GM23248 (cell line): ENCODE results near the gene NOCT.

Source experiments
- EZH2 ChIP-seq: fragments of 200-600 bp; sonication (generic); IDR thresholded peaks from 2 replicates; pipeline ENCODE4 v1.6.1; 2018; ENCODE audit warnings: antibody characterized with exemption, mild to moderate bottlenecking; ENCODE audit not compliant: insufficient read depth, poor library complexity, severe bottlenecking
- EZH2phosphoT487 ChIP-seq: fragments of 200-600 bp; sonication (generic); IDR thresholded peaks from 2 replicates; pipeline ENCODE4 v1.6.1; 2018; ENCODE audit warnings: antibody characterized with exemption, moderate library complexity, mild to moderate bottlenecking, low read depth; ENCODE audit not compliant: insufficient read depth

- TF ChIP-seq EZH2phosphoT487 (no peak), EZH2 (no peak)
Observed at GRCh38 chr4:139020384-139020783, 4.8 kb downstream of the NOCT start.
